NCI-H1105 treated with DMSO at 0.1 percent for 48 hours (cell line): ENCODE data around the gene JMJD7.

Experiments used
- DNase-seq: peaks from one replicate; lab custom pipeline; 2025; lab: John Stamatoyannopoulos, UW

Gene JMJD7

GRCh38 chr15:41847206-41847605, 19.3 kb downstream of the JMJD7 start:
- DNase-seq, result no peak

DNA sequence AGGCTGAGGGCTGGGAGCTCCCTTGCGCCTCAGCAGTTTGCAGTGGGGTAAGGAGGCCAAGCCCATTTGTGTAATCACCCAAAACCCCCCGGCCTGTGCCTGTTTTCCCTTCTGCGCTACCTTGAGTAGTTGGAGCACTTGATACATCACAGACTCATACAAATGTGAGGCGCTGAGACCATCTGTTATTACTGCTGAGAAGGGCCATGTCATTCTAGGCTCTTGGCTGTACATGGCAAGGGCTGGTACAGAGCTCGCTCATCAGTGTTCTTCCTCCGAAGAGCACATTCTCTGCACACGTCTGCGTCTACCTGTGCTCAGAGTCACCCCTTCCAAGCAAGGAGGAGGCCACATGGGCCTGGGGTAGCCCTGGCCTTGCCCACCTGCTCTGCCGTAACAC, 20.1 kb downstream of the JMJD7 start:
- DNase-seq, result no peak

GRCh38 chr15:41848631-41849030, 20.7 kb downstream of the JMJD7 start:
- DNase-seq, result no peak

DNA sequence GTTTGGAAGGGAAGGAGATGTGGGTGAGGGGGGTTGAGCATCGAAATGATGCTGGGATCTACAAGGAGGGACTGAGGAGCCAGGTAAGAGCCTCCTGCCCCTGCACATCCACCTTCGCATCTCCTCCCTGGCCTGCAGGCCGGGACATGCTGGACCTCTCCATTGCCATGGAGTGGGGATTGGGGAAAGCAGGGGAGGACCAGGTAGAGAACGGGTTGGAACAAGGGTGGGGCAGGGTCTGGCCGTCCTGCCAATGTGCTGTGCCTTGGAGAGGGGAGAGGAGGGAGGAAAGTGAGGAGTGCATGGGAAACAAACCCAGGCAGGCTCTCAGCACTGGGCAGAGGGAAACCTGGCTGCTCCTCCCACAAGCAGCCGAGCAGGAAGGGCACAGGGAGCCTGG, 21.3 kb downstream of the JMJD7 start:
- no peak for DNase-seq

- no peak for DNase-seq
Measured at GRCh38 chr15:41849861-41850260, 22.0 kb downstream of the JMJD7 start.

DNA sequence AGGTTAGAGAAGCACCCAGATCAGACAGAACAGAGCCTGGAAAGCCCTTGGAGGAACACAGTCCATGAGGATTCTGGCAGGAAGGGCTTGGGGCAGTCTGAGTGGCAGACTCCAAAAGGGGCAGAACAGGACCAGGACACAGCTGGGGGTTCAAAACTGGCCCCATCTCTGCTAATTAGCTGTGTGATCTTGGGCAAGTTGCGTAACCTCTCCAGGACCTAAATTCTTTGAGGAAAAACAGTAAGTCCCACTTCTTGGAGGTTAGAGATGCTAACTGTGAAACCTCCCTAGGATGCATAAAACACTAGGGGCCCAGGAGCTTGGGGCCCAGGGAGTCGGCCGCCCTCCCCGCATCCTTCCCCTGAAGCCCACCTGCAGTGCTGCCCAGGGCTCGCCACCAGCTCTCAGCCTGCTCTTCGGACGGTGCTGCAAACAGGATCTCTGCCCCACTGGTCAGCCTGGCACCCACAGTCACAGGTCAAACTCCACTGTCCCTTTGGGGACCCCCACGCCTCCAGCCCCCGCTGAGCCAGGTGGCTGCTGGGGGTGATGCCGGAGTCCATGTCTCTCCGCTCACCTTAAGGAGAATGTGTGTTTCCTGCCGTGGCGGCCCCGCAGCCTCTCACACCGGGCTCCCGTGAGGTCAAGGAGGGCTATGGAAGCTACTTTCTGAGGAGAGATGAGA, 22.7 kb downstream of the JMJD7 start:
- no peak for DNase-seq

DNA sequence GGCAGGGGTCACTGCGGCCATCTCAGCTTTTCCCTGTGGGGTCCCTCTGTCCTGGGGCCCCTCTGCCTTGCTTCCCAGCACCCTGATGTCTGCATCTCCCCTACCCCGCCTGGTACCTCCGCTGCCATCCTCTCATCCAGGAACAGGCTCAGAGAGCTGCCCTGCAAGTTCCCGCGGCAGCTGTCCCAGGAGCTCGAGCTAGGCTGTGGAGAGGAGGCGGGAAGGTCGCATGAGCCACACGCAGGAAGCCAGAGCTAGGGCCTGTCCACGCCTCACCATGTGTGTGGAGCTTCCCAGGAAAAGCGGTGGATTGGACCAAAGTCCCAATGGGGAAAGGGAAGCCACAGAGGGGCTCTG, 23.3 kb downstream of the JMJD7 start:
- DNase-seq, result no peak

DNA sequence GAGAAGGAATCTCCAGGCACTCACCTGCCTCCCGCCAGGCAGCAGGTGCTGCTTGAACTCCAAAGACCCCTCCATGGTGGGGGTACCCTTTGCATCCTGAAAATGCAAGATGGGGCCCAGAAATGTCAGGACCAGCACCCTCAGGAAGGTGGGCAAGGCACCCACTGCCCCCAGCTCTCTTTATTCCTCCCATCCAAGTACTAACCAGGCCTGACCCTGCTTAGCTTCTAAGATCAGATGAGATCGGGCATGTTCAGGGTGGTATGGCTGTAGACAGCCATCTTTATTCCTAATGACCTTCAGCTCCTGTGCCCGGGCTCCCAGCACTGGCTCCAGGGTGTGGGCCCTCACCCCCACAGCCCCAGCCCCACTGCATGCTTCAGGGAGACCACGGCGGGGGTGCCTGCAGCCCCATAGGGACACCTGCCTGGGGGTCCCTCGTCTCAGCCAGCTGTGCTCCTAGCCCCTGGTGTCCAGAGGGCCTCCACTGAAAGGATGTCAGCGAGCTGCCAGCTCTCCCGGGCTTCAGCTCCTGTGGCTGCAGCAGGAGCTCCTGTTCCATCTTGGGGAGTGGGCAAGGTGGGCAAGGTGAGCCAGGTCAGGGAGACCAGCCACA, 24.0 kb downstream of the JMJD7 start:
- DNase-seq, result no peak

DNA sequence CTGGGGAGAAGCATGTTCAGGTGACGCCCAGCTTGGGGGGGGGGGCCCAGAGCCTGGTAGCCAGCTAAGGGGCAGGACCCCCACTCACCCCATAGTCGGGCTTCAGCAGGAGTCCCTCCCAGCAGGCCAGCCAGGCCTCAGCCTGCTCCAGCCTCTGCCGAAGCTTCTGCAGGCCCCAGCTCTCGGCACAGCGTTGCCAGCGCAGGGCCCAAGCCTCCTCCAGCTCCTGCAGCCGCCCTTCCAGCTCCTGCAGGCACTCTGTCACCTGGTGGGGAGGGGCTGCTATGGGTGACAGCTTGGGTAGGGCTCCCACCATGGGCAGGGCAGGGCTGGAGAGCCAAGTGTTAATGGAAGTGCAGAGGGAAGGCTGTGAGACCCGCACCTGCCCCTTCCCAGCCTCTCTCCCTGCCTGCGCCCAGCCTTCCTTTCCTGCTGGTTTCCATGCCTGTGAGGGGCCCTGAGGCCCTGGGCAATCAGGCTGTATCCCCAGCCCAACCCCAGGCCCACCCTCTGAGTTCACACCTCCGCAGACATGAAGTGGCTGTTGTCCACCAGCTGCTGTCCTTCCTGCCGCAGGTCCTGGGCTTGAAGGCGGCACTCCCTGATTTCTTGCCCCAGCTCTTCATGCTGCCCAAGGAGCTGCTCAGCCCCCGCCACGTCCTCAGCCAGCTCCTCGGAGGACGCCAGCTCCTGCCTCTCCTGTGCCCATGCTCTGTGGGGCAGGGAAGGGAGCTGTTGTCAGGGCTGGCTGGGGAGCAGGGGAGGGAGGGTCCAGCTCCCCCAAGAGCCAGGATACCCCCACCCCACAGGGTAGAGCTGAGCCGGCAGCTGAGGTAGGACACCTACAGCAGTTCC, 25.1 kb downstream of the JMJD7 start:
- DNase-seq, result no peak

DNA sequence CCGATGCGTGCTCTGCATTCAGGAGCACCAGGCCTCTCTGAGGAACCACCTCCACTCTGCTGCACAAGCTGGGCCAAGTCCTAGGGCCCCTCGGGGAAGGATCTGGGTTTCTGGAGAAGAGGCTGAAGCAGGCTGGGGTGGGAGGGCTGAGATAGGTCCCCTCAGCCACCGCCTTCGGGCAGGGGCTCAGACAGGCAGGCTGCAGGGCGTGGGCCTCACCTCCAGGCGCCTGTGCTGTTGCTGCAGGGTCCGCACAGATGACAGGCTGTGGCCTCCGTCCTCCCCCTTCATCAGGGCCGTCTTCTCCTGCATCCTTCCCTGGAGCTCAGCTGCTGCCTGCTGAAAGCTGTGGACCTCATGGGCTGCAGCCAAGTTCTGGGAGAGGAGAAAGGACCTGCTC, 25.9 kb downstream of the JMJD7 start:
- no peak for DNase-seq

DNA sequence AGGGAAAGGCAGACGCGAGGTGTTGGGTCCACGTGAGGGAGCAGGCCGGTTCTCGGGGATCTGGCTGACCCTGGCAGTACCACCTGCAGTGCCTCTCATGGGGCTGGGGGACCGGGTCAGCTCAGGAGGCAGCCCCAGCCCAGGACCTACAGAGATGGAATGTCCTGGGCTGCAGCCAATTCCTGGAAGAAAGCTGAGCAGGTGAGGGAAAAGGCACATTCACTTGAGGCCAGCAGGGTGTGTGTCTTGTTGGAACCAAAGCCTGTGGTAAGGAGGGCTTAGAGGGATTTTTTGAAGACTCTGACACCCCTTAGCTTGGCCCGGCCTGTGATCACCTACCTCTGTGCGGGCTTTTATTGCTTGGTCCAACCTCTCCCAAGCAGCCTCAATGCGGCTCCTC, 26.6 kb downstream of the JMJD7 start:
- DNase-seq, result no peak

- DNase-seq, result no peak
Measured at GRCh38 chr15:41855261-41855961, 27.5 kb downstream of the JMJD7 start.

- no peak for DNase-seq
Measured at GRCh38 chr15:41856262-41856661, 28.4 kb downstream of the JMJD7 start.

GRCh38 chr15:41856716-41857115, 28.8 kb downstream of the JMJD7 start:
- no peak for DNase-seq

DNA sequence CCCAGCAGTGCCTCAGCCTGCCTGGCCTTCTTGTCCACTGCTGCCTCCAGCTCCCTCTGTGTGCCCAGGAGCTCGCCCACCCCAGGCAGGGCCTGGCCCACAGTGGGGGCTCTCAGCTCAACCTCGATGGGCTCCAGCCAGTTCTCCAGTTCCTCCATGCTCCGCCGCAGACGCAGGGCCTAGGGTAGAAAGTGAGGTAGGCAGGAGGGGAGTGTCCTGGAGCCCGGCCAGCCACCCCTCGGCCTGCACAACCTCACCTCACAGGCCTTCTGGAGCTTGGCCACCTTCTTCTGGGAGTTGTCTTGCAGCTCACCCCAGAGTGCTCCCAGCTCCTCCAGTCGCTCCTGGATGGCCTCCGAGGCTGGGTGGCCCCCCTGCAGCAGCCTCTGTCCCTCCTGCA, 29.4 kb downstream of the JMJD7 start:
- DNase-seq, result no peak

- DNase-seq, result no peak
Measured at GRCh38 chr15:41858756-41859155, 30.9 kb downstream of the JMJD7 start.

DNA sequence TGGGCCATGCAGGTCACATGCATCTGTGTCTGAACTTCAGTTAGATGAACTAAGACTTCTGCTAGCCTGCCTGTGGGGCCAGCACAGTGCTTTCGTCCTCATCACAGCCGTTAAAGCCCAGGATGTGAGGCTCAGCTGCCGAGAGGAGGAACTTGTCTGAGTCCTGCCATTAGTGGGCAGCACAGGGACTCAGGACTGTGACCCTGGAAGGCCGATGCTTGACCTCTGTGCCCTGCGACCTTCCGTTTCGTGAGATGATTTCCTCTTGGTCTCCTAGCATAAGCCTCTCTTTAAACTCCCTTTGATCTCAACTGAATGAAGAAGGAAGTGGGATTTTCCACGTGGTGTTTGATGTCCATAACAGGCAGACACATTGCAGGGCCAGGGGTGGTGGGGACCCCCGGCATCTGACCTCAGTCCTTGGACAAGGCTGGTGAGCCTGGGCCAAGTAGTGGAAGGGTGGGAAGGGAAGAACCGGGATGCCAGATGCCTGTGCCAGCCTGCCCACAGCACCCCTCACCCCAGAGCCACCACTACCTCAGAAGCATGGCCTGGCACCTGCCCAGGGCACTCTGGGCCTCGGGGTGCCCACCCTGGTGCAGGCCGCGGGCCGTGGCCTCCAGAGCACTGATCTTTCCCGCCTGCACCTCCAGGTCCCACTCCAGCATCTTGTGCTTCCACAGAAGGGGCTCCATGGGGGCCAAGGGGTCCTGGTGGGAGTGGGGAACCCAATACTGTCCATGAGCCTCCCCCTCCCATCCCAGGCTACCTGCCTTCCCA, 32.3 kb downstream of the JMJD7 start:
- DNase-seq, result no peak

- no peak for DNase-seq
Measured at GRCh38 chr15:41861736-41862356, 34.0 kb downstream of the JMJD7 start.

DNA sequence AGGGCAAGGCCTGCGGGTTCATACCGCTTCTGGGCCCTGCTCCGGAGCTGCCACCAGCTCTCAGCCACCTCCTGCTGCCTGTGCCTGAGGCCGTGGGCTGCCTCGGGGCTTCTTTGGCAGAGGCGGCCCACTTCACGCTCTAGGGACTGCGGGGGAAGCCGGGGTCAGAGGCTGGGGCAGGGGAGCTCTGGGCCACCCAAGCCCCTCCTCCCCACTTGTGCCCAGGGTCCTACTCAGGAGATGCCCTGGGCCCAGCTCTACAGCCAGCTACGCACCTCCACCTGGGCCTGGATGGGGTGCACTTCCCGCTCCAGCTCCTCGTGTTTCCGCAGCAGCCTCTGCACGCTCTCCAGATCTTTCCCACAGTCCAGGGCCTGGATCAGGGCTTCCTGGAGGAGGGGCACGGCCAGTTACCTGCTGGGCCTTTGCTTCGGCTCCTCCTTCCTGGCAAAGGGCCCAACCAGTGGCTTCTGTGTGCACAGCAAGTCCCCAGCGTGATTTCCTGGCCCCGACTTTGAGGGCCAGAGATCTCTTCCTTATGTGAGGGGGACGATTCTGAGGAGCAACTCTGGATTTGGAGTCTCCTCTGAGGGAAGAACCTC, 34.7 kb downstream of the JMJD7 start:
- DNase-seq, result no peak

GRCh38 chr15:41865490-41866055, 37.7 kb downstream of the JMJD7 start:
- DNase-seq, result no peak

DNA sequence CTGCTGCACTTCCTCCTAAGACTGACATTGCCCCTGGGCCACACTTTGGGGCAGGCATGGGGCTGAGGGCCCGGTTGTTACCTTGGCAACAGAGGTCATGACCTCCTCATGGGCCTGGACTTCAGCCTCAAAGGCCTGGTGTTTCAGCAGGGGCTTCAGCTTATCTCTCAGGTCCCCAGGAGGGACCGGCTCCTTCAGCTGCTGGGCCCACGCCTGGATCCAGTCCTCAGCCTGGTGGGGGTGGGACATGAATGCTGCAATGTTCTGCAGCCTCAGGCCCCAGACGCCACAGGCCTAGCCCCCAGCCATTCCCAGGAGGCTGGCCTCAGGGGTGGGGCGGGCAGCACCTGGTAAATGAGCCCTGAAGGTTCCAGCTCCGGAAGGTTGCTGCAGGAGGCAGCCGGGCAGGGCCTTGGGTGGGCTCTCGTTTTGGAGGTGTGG, 38.4 kb downstream of the JMJD7 start:
- no peak for DNase-seq
